ENCODE measurements around the gene NME3.

DNA sequence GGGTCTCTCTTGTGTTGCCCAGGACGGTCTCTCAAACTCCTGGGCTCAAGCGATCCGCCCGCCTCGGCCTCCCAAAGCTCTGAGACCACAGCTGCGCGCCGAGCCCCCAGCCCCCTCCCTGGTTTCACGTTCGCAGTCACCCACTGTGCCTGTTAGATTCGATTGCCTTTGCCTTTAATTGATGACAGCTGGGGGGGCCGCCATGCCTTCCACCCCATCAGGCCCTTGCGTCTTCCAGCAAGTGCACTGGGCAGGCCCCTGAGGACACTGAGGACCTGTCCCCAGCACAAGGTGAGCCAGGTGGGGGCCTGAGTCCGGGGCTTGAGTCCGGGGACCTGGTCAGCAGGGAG is 18.9 kb upstream of the NME3 start:
- TF ChIP-seq GATA3 (IDR thresholded peaks at IDR 0.05; ENCODE audit: low read depth, low read length) (no peak), GATA2 (IDR thresholded peaks at IDR 0.05; ENCODE audit: low read depth, low read length) (no peak)
